ENCODE results near the gene ACP6.

The ACP6 gene

GRCh38 chr1:147647796-147648633 lies 22.3 kb downstream of the ACP6 start:
- H2AFZ ChIP-seq (ENCODE audit: low read depth, low read length): no peak overlapping the region
- H3K27me3 ChIP-seq (ENCODE audit: insufficient read depth, low read length, poor library complexity): no peaks in the 10 kb centered on the region
- peaks cover 17% of the 10 kb centered on the region for H3K36me3 ChIP-seq (ENCODE audit: insufficient read depth, low read length)
- TF ChIP-seq CTCF (IDR thresholded peaks at IDR 0.05; ENCODE audit: borderline replicate concordance, extremely low read depth, low read length, poor library complexity, severe bottlenecking): no peak
- TF ChIP-seq EZH2 (IDR thresholded peaks at IDR 0.05; ENCODE audit: borderline replicate concordance, low read depth, low read length, severe bottlenecking): no peak
- peaks cover 14% of the 10 kb centered on the region; the same call in 1 of the 2 replicates for H3K4me1 ChIP-seq (ENCODE audit: insufficient read depth, low read length)
- H3K4me3 ChIP-seq (ENCODE audit: low read depth in 1 of 2, low read length in 2 of 2): no peak overlapping the region
- H3K27ac ChIP-seq (ENCODE audit: low read length): no peak overlapping the region
- H4K20me1 ChIP-seq (ENCODE audit: insufficient read depth, low read length): no peaks in the 10 kb centered on the region
- H3K79me2 ChIP-seq (ENCODE audit: insufficient read depth, low read length): no peaks in the 10 kb centered on the region
- DNase-seq: no peak
- H3K9me3 ChIP-seq (ENCODE audit: insufficient read depth, low read length, severe bottlenecking): no peaks in the 10 kb centered on the region
- H3K9ac ChIP-seq (ENCODE audit: low read depth, low read length): no peak overlapping the region
- ATAC-seq (ENCODE audit: insufficient read depth, low read depth): no peak
- H3K4me2 ChIP-seq (ENCODE audit: insufficient read depth, low read length): no peak overlapping the region

- Histone ChIP-seq H3K27me3 (ENCODE audit: insufficient read depth, low read length, poor library complexity) (no peaks in the 10 kb centered on the region), H3K9me3 (ENCODE audit: insufficient read depth, low read length, severe bottlenecking) (no peaks in the 10 kb centered on the region), H2AFZ (ENCODE audit: low read depth, low read length) (no peak overlapping the region), H3K4me3 (ENCODE audit: low read depth in 1 of 2, low read length in 2 of 2) (no peak overlapping the region), H3K36me3 (ENCODE audit: insufficient read depth, low read length) (peaks cover 6% of the 10 kb centered on the region), H3K4me2 (ENCODE audit: insufficient read depth, low read length) (no peak overlapping the region), H3K4me1 (ENCODE audit: insufficient read depth, low read length) (peaks cover 14% of the 10 kb centered on the region; the same call in 1 of the 2 replicates), H3K79me2 (ENCODE audit: insufficient read depth, low read length) (no peaks in the 10 kb centered on the region), H4K20me1 (ENCODE audit: insufficient read depth, low read length) (no peaks in the 10 kb centered on the region), H3K27ac (ENCODE audit: low read length) (no peak overlapping the region), H3K9ac (ENCODE audit: low read depth, low read length) (no peak overlapping the region)
- no peak for DNase-seq
- TF ChIP-seq EZH2 (IDR thresholded peaks at IDR 0.05; ENCODE audit: borderline replicate concordance, low read depth, low read length, severe bottlenecking) (no peak), CTCF (IDR thresholded peaks at IDR 0.05; ENCODE audit: borderline replicate concordance, extremely low read depth, low read length, poor library complexity, severe bottlenecking) (no peak)
- ATAC-seq (ENCODE audit: insufficient read depth, low read depth): no peak
Measured at GRCh38 chr1:147643974-147644373, 26.4 kb downstream of the ACP6 start.

- no peak overlapping the region for H3K9ac ChIP-seq (ENCODE audit: low read depth, low read length)
- TF ChIP-seq EZH2 (IDR thresholded peaks at IDR 0.05; ENCODE audit: borderline replicate concordance, low read depth, low read length, severe bottlenecking) (no peak), CTCF (IDR thresholded peaks at IDR 0.05; ENCODE audit: borderline replicate concordance, extremely low read depth, low read length, poor library complexity, severe bottlenecking) (peak; percentile 90)
- H3K4me3 ChIP-seq (ENCODE audit: low read depth in 1 of 2, low read length in 2 of 2): no peak overlapping the region
- DNase-seq: peak; percentile 63
- H3K9me3 ChIP-seq (ENCODE audit: insufficient read depth, low read length, severe bottlenecking): no peaks in the 10 kb centered on the region
- H4K20me1 ChIP-seq (ENCODE audit: insufficient read depth, low read length): no peaks in the 10 kb centered on the region
- ATAC-seq (ENCODE audit: insufficient read depth, low read depth): peak; percentile 65; the same call in 2 of the 3 replicates
- H3K27ac ChIP-seq (ENCODE audit: low read length): no peak overlapping the region
- H3K27me3 ChIP-seq (ENCODE audit: insufficient read depth, low read length, poor library complexity): no peaks in the 10 kb centered on the region
- no peaks in the 10 kb centered on the region for H3K79me2 ChIP-seq (ENCODE audit: insufficient read depth, low read length)
- H3K4me2 ChIP-seq (ENCODE audit: insufficient read depth, low read length): no peak overlapping the region
- 0 out of 2 replicates have a peak, but pooled peaks cover 4% of the 10 kb centered on the region for H3K36me3 ChIP-seq (ENCODE audit: insufficient read depth, low read length)
- H2AFZ ChIP-seq (ENCODE audit: low read depth, low read length): no peak overlapping the region
- peaks cover 14% of the 10 kb centered on the region; the same call in 1 of the 2 replicates for H3K4me1 ChIP-seq (ENCODE audit: insufficient read depth, low read length)
Measured at GRCh38 chr1:147641695-147642592, 28.4 kb downstream of the ACP6 start.

Data from DND-41 (cell line).